B cell (primary cell): ENCODE results near the gene ZNF319. TPM values are rescaled to one million over a fixed set of nuclear protein-coding genes. Genes with fewer than 3 reads are reported as not detected.

Source experiments
- ATAC-seq: fragments of 200-7000 bp; cut with Tn5 transposase; one replicate; pipeline ENCODE4 v1.10.0; 2021; ENCODE audit warnings: low read depth, mild to moderate bottlenecking, moderate number of reproducible peaks, moderate library complexity
- CTCF ChIA-PET: fragments of 350-600 bp; sonication (Branson Sonifier 250); formaldehyde crosslinking; loops from one replicate; lab custom pipeline; 2021; ENCODE audit warnings: antibody characterized with exemption, inconsistent platforms; lab: Charles Lee
- POLR2A ChIA-PET: fragments of 350-600 bp; sonication (Branson Sonifier 250); formaldehyde crosslinking; loops from one replicate; lab custom pipeline; 2021; ENCODE audit warnings: antibody characterized with exemption; lab: Charles Lee
- DNase-seq: peaks from one replicate; pipeline ENCODE4 v3.0.0; 2013
- H2AFZ ChIP-seq: 2 replicates; pipeline ENCODE4 v1.6.1; 2012; ENCODE audit warnings: mild to moderate bottlenecking, low read depth, low read length; ENCODE audit not compliant: insufficient read depth, poor library complexity, severe bottlenecking
- H3K27ac ChIP-seq, 2 donors: 1 replicate in 1 of 2; 2 replicates in 1 of 2; pipeline ENCODE4 v1.5.1; 2012 to 2013; ENCODE audit warnings: low read length in 2 of 2, mild to moderate bottlenecking in 2 of 2, moderate library complexity in 1 of 2
- H3K27me3 ChIP-seq, 4 experiments: fragments of 200-600 bp in 1 of 4; sonication (generic) in 1 of 4; replicated peaks in 1 of 4; 1 replicate in 2 of 4; 2 replicates in 2 of 4; pipeline versions ENCODE4 v1.6.1 to v1.7.0; 2013 to 2016; ENCODE audit warnings: low read length in 3 of 4, mild to moderate bottlenecking in 2 of 4, mixed read lengths in 1 of 4, moderate library complexity in 1 of 4; ENCODE audit not compliant: insufficient read depth in 4 of 4, control insufficient read depth in 3 of 4; ENCODE audit errors: control extremely low read depth in 1 of 4
- H3K36me3 ChIP-seq, 2 experiments: replicated peaks in 1 of 2; 1 replicate in 1 of 2; 2 replicates in 1 of 2; pipeline versions ENCODE4 v1.6.1 to v1.7.1; 2013; ENCODE audit warnings: low read length in 1 of 2; ENCODE audit not compliant: insufficient read depth in 2 of 2, control insufficient read depth in 1 of 2; ENCODE audit errors: control extremely low read depth in 1 of 2, extremely low read depth in 1 of 2
- H3K4me1 ChIP-seq, 2 donors: fragments of 200-600 bp in 1 of 2; sonication (generic) in 1 of 2; 1 replicate in 1 of 2; 2 replicates in 1 of 2; pipeline versions ENCODE4 v1.5.1 to v1.6.1; 2013 to 2017; ENCODE audit warnings: low read length in 2 of 2; ENCODE audit not compliant: control insufficient read depth in 2 of 2, insufficient read depth in 2 of 2
- H3K4me2 ChIP-seq: replicated peaks from 2 replicates; pipeline ENCODE3; 2012; ENCODE audit warnings: mild to moderate bottlenecking, low read depth, low read length; ENCODE audit not compliant: poor library complexity, severe bottlenecking
- H3K4me3 ChIP-seq, 5 experiments: fragments of 200-600 bp in 1 of 5; sonication (generic) in 1 of 5; 1 replicate in 3 of 5; 2 replicates in 2 of 5; pipeline versions ENCODE4 v1.5.1 to v1.7.0; 2011 to 2016; ENCODE audit warnings: low read length in 4 of 5, mild to moderate bottlenecking in 4 of 5, low read depth in 2 of 5, control low read depth in 1 of 5, moderate library complexity in 1 of 5; ENCODE audit not compliant: insufficient read depth in 1 of 5; ENCODE audit errors: control extremely low read depth in 1 of 5, extremely low read depth in 1 of 5
- H3K79me2 ChIP-seq: fragments of 200-600 bp; sonication (generic); one replicate; pipeline ENCODE4 v1.6.0; 2016; ENCODE audit warnings: low read length; ENCODE audit not compliant: control insufficient read depth, insufficient read depth
- H3K9ac ChIP-seq: fragments of 200-600 bp; sonication (generic); 2 replicates; pipeline ENCODE4 v1.6.1; 2017; ENCODE audit warnings: mild to moderate bottlenecking, low read length, moderate library complexity
- H3K9me3 ChIP-seq, 3 donors: one replicate each; pipeline versions ENCODE4 v1.6.1 to v1.7.1; 2013; ENCODE audit warnings: low read length in 2 of 3; ENCODE audit not compliant: control insufficient read depth in 2 of 3, insufficient read depth in 1 of 3; ENCODE audit errors: control extremely low read depth in 1 of 3
- H4K20me1 ChIP-seq: 2 replicates; pipeline ENCODE4 v1.6.0; 2012; ENCODE audit warnings: mild to moderate bottlenecking, low read length; ENCODE audit not compliant: insufficient read depth, control insufficient read depth, poor library complexity, severe bottlenecking
- H3K27ac Mint-ChIP-seq: one replicate; pipeline ENCODE4 v1.8.0; 2021; ENCODE audit warnings: mixed read lengths
- H3K27me3 Mint-ChIP-seq: one replicate; pipeline ENCODE4 v1.8.0; 2021; ENCODE audit warnings: mixed read lengths
- H3K4me1 Mint-ChIP-seq: one replicate; pipeline ENCODE4 v1.8.0; 2021; ENCODE audit warnings: mixed read lengths
- H3K4me3 Mint-ChIP-seq: one replicate; pipeline ENCODE4 v1.8.0; 2021; ENCODE audit warnings: mixed read lengths
- H3K9me3 Mint-ChIP-seq: one replicate; pipeline ENCODE4 v1.8.0; 2022; ENCODE audit warnings: mixed read lengths; ENCODE audit not compliant: insufficient read depth
- EZH2 ChIP-seq: IDR thresholded peaks from 2 replicates; pipeline ENCODE4 v1.6.1; 2012; ENCODE audit warnings: borderline replicate concordance, low read depth, mild to moderate bottlenecking, moderate library complexity, low read length; ENCODE audit not compliant: insufficient read depth, poor library complexity, severe bottlenecking
- WGBS: methylation state at CpG from one replicate; pipeline ENCODE4 v1.1.5; 2013; ENCODE audit warnings: missing lambda C conversion rate; ENCODE audit not compliant: insufficient coverage; 5-methylcytosine and 5-hydroxymethylcytosine counted together
- intact Hi-C: fragments of 100-400 bp; cut with micrococcal nuclease; formaldehyde crosslinking; loops from one replicate; pipeline ENCODE4 v1.10.0; 2022
- polyA plus RNA-seq: library from polyadenylated mRNA; depleted of rRNA; stranded (reverse); fragments of >200 nt; gene quantifications from 2 replicates; pipeline ENCODE4 v1.2.3, GENCODE V29; 2012
- total RNA-seq, 2 donors: library from RNA; stranded (reverse); fragments of 120-200 nt in 1 of 2; gene quantifications; 1 replicate in 1 of 2; 2 replicates in 1 of 2; pipeline versions ENCODE4 v1.2.3 to v1.2.4, GENCODE V29; 2013 to 2022
- TF ChIP-seq, protein P1 (sequence below): fragments of 200-600 bp; IDR thresholded peaks from one replicate; pipeline ENCODE4 v1.8.0; 2022; ENCODE audit warnings: antibody characterized with exemption, mild to moderate bottlenecking

ZNF319 gene
- total and polyA plus RNA-seq, 2 donors (not counting 1 experiment from before 2014, with no cell fraction given): 12.4 to 15.1 TPM

DNA sequence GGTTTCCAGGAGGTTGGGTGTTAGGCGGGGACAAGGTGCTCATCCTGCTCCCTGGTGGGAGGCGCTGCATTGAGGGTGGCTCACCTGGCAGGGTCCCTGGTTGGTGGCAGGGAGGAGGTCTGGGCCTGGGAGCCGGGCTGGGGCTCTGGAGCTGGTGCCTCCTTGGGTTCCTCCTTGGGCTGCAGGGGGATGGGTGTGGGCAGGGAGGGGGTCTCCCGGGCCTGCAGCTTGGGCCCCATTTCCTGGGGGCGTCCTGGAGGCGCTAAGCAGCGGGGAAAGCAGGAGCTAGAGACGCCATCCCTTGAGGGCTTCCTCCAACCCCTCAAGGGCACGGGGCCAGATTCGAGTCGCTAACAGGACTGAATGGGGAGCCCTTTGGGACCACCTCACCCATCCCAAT is 40.7 kb downstream of the ZNF319 start:
- no peak overlapping the region for H3K4me2 ChIP-seq
- intact Hi-C loops: no loop called here
- no peak for ATAC-seq

DNA sequence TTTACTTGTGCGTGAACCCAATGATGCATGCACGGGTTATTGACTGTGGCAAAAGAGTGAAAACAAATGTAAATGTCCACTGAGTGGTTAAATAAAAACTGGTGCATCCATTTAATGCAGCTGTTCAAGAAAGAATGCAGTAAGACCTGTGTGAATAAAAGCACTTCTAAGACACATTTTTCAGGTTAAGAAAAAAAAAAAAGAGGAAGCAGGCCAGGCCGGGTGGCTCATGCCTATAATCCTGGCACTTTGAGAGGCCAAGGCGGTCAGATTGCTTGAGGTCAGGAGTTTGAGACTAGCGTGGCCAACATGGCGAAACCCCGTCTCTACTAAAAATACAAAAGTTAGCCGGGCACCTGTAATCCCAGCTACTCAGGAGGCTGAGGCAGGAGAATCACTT is 41.4 kb downstream of the ZNF319 start:
- intact Hi-C loops: no loop called here
- Mint-ChIP-seq H3K4me3 (no peak overlapping the region), H3K9me3 (no peaks in the 10 kb centered on the region), H3K27me3 (peaks cover 10% of the 10 kb centered on the region), H3K27ac (no peak overlapping the region), H3K4me1 (no peaks in the 10 kb centered on the region)
- 62% methylated on average over 7 of the region's 8 CpGs for WGBS
- H3K27me3 ChIP-seq: no peaks in the 10 kb centered on the region
- H3K4me2 ChIP-seq: no peak overlapping the region
- DNase-seq (no peak), ATAC-seq (no peak)
- H3K4me1 ChIP-seq: no peaks in the 10 kb centered on the region
- H3K9me3 ChIP-seq: peaks cover 0 to 7% (median 0%) of the 10 kb centered on the region in 3 donors
- TF ChIP-seq EZH2: no peak
- TF ChIP-seq, protein P1, sequence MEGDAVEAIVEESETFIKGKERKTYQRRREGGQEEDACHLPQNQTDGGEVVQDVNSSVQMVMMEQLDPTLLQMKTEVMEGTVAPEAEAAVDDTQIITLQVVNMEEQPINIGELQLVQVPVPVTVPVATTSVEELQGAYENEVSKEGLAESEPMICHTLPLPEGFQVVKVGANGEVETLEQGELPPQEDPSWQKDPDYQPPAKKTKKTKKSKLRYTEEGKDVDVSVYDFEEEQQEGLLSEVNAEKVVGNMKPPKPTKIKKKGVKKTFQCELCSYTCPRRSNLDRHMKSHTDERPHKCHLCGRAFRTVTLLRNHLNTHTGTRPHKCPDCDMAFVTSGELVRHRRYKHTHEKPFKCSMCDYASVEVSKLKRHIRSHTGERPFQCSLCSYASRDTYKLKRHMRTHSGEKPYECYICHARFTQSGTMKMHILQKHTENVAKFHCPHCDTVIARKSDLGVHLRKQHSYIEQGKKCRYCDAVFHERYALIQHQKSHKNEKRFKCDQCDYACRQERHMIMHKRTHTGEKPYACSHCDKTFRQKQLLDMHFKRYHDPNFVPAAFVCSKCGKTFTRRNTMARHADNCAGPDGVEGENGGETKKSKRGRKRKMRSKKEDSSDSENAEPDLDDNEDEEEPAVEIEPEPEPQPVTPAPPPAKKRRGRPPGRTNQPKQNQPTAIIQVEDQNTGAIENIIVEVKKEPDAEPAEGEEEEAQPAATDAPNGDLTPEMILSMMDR: no peak
- H3K36me3 ChIP-seq: no peaks in the 10 kb centered on the region
- H3K4me3 ChIP-seq: no peak overlapping the region
- no peak overlapping the region for H3K27ac ChIP-seq
- ChIA-PET POLR2A (no interaction called here), CTCF (interaction anchor here (0.7 kb wide), 1 partner anchor 113 kb away, joined by 3 read pairs; no protein-coding TSS in a partner anchor)
- no peaks in the 10 kb centered on the region for H3K79me2 ChIP-seq
- H4K20me1 ChIP-seq: no peaks in the 10 kb centered on the region
- no peak overlapping the region for H3K9ac ChIP-seq
- no peak overlapping the region for H2AFZ ChIP-seq

More for the DNA sequence above, 40.7 kb downstream of the ZNF319 start:
- Mint-ChIP-seq H3K9me3 (no peaks in the 10 kb centered on the region), H3K27me3 (peaks cover 9% of the 10 kb centered on the region), H3K4me1 (no peaks in the 10 kb centered on the region), H3K4me3 (no peak overlapping the region), H3K27ac (no peak overlapping the region)
- CTCF ChIA-PET: interaction anchor here (0.7 kb wide), 1 partner anchor 113 kb away, joined by 3 read pairs; no protein-coding TSS in a partner anchor
- Histone ChIP-seq H3K27me3 (no peaks in the 10 kb centered on the region), H3K9ac (no peak overlapping the region), H3K27ac (no peak overlapping the region), H4K20me1 (no peaks in the 10 kb centered on the region), H3K4me1 (no peaks in the 10 kb centered on the region), H3K79me2 (no peaks in the 10 kb centered on the region), H3K4me3 (no peak overlapping the region), H2AFZ (no peak overlapping the region), H3K36me3 (no peaks in the 10 kb centered on the region), H3K9me3 (peaks cover 0 to 10% (median 0%) of the 10 kb centered on the region in 3 donors)
- no peak for DNase-seq
- WGBS: 86% methylated on average over 11 of the region's 11 CpGs
- no peak for TF ChIP-seq EZH2
- TF ChIP-seq, protein P1: no peak
- POLR2A ChIA-PET: no interaction called here
